Activated gamma-delta T cell (primary cell): ENCODE results near the gene SLC26A6.
A peak's percentile ranks its signal among the peaks of the same experiment; 100 is the strongest.

Experiments used
- DNase-seq: peaks from one replicate; lab custom pipeline; 2025; lab: John Stamatoyannopoulos, UW

Gene SLC26A6

GRCh38 chr3:48631516-48632448 lies 3.5 kb downstream of the SLC26A6 start:
- no peak for DNase-seq

GRCh38 chr3:48630833-48631232 lies 4.4 kb downstream of the SLC26A6 start:
- DNase-seq, result no peak

- no peak for DNase-seq
Observed at GRCh38 chr3:48630407-48630806, 4.9 kb downstream of the SLC26A6 start.

GRCh38 chr3:48629894-48630293 lies 5.4 kb downstream of the SLC26A6 start:
- no peak for DNase-seq

GRCh38 chr3:48628277-48629017 lies 6.8 kb downstream of the SLC26A6 start:
- DNase-seq, result no peak

GRCh38 chr3:48625600-48625999 lies 9.7 kb downstream of the SLC26A6 start:
- DNase-seq, result no peak

- DNase-seq, result no peak
Observed at GRCh38 chr3:48624767-48625166, 10.5 kb downstream of the SLC26A6 start.

GRCh38 chr3:48623851-48624547 lies 11.3 kb downstream of the SLC26A6 start:
- no peak for DNase-seq

- no peak for DNase-seq
Observed at GRCh38 chr3:48621461-48621869, 13.8 kb downstream of the SLC26A6 start, which contains the start of gene TMEM89. Gene TMEM89, minus strand, starts transcription at chr3:48621769. Its CDS starts 13 bp downstream, at chr3:48621756.

GRCh38 chr3:48619541-48620524 lies 15.4 kb downstream of the SLC26A6 start:
- DNase-seq, result no peak

GRCh38 chr3:48617559-48617958 lies 17.7 kb downstream of the SLC26A6 start:
- DNase-seq, result no peak

GRCh38 chr3:48614044-48614443 lies 21.2 kb downstream of the SLC26A6 start:
- DNase-seq, result no peak

GRCh38 chr3:48612309-48612708 lies 23.0 kb downstream of the SLC26A6 start:
- no peak for DNase-seq

GRCh38 chr3:48609088-48610005 lies 25.9 kb downstream of the SLC26A6 start, which contains the start of gene UQCRC1:
Gene UQCRC1, minus strand, starts transcription at chr3:48609646. Its CDS starts 26 bp downstream, at chr3:48609620.
- peak; percentile 88 for DNase-seq

GRCh38 chr3:48607519-48607918 lies 27.7 kb downstream of the SLC26A6 start:
- DNase-seq, result no peak

- DNase-seq, result no peak
Observed at GRCh38 chr3:48601622-48601994, 33.7 kb downstream of the SLC26A6 start.

- DNase-seq, result no peak
Observed at GRCh38 chr3:48600711-48601621, 34.3 kb downstream of the SLC26A6 start.

GRCh38 chr3:48599509-48600285 lies 35.6 kb downstream of the SLC26A6 start:
- no peak for DNase-seq
